ENCODE measurements around the gene ZNF227.
"Not testable (repeated sequence)": the region's sequence is repeated elsewhere in the genome, so short reads cannot be mapped to it uniquely, and the experiment has no call there.

The ZNF227 gene

GRCh38 chr19:44252332-44252731, 40.0 kb downstream of the ZNF227 start:
- H3K9me3 ChIP-seq (ENCODE audit: low read length) = peaks cover 43% of the 10 kb centered on the region

DNA sequence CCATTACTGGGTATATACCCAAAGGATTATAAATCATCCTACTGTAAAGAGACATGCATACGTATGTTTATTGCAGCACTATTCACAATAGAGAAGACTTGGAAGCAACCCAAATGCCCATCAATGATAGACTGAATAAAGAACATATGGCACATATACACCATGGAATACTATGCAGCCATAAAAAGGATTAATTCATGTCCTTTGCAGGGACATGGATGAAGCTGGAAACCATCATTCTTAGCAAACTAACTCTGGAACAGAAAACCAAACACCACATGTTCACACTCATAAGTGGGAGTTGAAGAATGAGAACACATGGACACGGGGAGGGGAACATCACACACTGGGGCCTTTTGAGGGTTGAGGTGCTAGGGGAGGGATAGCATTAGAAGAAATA, 41.1 kb downstream of the ZNF227 start:
- not testable (repeated sequence) for H3K27me3 ChIP-seq (ENCODE audit: control insufficient read depth in 1 of 2, insufficient read depth in 2 of 2, low read length in 2 of 2); H3K4me3 ChIP-seq (ENCODE audit: low read depth in 1 of 2, low read length in 2 of 2); H3K9ac ChIP-seq (ENCODE audit: low read length); H3K4me1 ChIP-seq (ENCODE audit: insufficient read depth, low read length); H3K36me3 ChIP-seq (ENCODE audit: insufficient read depth, low read length); H3K27ac ChIP-seq (ENCODE audit: low read depth, low read length)
- H3K9me3 ChIP-seq (ENCODE audit: low read length) = peaks cover 37% of the 10 kb centered on the region

More at GRCh38 chr19:44252332-44252731, 40.0 kb downstream of the ZNF227 start:
- H3K27ac ChIP-seq (ENCODE audit: low read depth, low read length); H3K4me3 ChIP-seq (ENCODE audit: low read depth in 1 of 2, low read length in 2 of 2); H3K36me3 ChIP-seq (ENCODE audit: insufficient read depth, low read length); H3K27me3 ChIP-seq (ENCODE audit: control insufficient read depth in 1 of 2, insufficient read depth in 2 of 2, low read length in 2 of 2); H3K9ac ChIP-seq (ENCODE audit: low read length); H3K4me1 ChIP-seq (ENCODE audit: insufficient read depth, low read length): not testable (repeated sequence)

- Histone ChIP-seq H3K27me3 (ENCODE audit: control insufficient read depth in 1 of 2, insufficient read depth in 2 of 2, low read length in 2 of 2) (no peaks in the 10 kb centered on the region), H3K27ac (ENCODE audit: low read depth, low read length) (no peak overlapping the region), H3K36me3 (ENCODE audit: insufficient read depth, low read length) (no peaks in the 10 kb centered on the region), H3K9me3 (ENCODE audit: low read length) (peaks cover 27% of the 10 kb centered on the region), H3K4me1 (ENCODE audit: insufficient read depth, low read length) (no peaks in the 10 kb centered on the region), H3K4me3 (ENCODE audit: low read depth in 1 of 2, low read length in 2 of 2) (no peak overlapping the region), H3K9ac (ENCODE audit: low read length) (no peak overlapping the region)
These were observed 42.2 kb downstream of the ZNF227 start for GRCh38 chr19:44254496-44254895.

DNA sequence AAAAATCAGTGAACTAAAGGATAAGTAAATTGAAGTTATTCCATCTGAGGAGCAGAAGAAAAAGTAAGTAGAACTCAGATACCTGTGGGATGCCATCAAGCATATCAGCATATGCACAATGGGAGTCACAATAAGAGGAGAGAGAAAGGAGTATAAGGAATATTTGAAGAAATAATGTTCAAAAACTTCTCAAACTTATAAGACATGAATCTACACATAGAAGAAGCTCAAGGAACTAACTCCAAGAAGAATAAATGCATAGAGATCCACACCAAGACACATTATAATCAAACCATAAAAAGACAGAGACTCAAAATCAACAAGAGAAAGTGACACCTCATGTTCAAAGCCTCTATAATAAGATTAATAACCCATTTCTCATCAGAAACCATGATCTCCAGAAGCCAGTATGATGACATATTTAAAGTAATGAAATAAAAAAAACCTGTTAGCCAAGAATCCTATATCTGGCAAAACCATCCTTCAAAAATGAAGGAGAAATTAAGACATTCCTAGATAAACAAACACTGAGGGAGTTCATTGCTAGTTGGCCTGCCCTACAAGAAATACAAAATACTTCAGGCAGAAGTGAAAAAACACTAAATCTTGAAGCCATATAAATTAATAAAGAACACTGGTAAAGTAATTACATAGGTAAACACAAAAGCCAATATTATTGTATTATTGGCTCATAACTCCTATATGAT, 43.5 kb downstream of the ZNF227 start:
- Histone ChIP-seq H3K4me1 (ENCODE audit: insufficient read depth, low read length) (no peaks in the 10 kb centered on the region), H3K9me3 (ENCODE audit: low read length) (peaks cover 29% of the 10 kb centered on the region), H3K36me3 (ENCODE audit: insufficient read depth, low read length) (no peaks in the 10 kb centered on the region), H3K27ac (ENCODE audit: low read depth, low read length) (no peak overlapping the region), H3K27me3 (ENCODE audit: control insufficient read depth in 1 of 2, insufficient read depth in 2 of 2, low read length in 2 of 2) (no peaks in the 10 kb centered on the region), H3K9ac (ENCODE audit: low read length) (no peak overlapping the region), H3K4me3 (ENCODE audit: low read depth in 1 of 2, low read length in 2 of 2) (no peak overlapping the region)

GRCh38 chr19:44258136-44258535, 45.8 kb downstream of the ZNF227 start:
- Histone ChIP-seq H3K36me3 (ENCODE audit: insufficient read depth, low read length) (no peaks in the 10 kb centered on the region), H3K27me3 (ENCODE audit: control insufficient read depth in 1 of 2, insufficient read depth in 2 of 2, low read length in 2 of 2) (no peaks in the 10 kb centered on the region), H3K4me3 (ENCODE audit: low read depth in 1 of 2, low read length in 2 of 2) (no peak overlapping the region), H3K4me1 (ENCODE audit: insufficient read depth, low read length) (no peaks in the 10 kb centered on the region), H3K27ac (ENCODE audit: low read depth, low read length) (no peak overlapping the region), H3K9me3 (ENCODE audit: low read length) (peaks cover 29% of the 10 kb centered on the region), H3K9ac (ENCODE audit: low read length) (no peak overlapping the region)

- H3K9ac ChIP-seq (ENCODE audit: low read length) = no peak overlapping the region
- no peak overlapping the region for H3K4me3 ChIP-seq (ENCODE audit: low read depth in 1 of 2, low read length in 2 of 2)
- no peaks in the 10 kb centered on the region for H3K27me3 ChIP-seq (ENCODE audit: control insufficient read depth in 1 of 2, insufficient read depth in 2 of 2, low read length in 2 of 2)
- no peaks in the 10 kb centered on the region for H3K36me3 ChIP-seq (ENCODE audit: insufficient read depth, low read length)
- H3K9me3 ChIP-seq (ENCODE audit: low read length) = peaks cover 35% of the 10 kb centered on the region
- no peaks in the 10 kb centered on the region for H3K4me1 ChIP-seq (ENCODE audit: insufficient read depth, low read length)
- no peak overlapping the region for H3K27ac ChIP-seq (ENCODE audit: low read depth, low read length)
These were observed 46.6 kb downstream of the ZNF227 start for GRCh38 chr19:44258835-44259413.

DNA sequence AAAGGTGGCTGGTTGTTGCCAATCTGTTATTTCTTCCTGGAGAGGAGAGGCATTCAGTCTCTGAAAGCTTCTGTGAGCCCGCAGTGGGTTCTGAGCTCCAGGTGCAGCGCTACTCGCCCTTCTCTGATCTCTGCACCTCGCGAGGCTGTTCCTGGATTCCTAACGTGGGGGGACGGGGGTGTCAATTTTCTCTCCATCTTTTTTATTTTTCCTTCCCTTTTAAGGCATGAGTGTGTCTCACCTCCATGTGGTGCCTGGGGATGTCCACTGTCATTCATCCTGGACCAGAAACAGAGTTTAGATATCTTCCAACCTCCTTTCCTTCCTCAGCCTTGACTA, 48.0 kb downstream of the ZNF227 start:
- no peaks in the 10 kb centered on the region for H3K36me3 ChIP-seq (ENCODE audit: insufficient read depth, low read length)
- H3K9me3 ChIP-seq (ENCODE audit: low read length) = peaks cover 26% of the 10 kb centered on the region
- H3K4me1 ChIP-seq (ENCODE audit: insufficient read depth, low read length) = no peaks in the 10 kb centered on the region
- H3K9ac ChIP-seq (ENCODE audit: low read length) = no peak overlapping the region
- no peaks in the 10 kb centered on the region for H3K27me3 ChIP-seq (ENCODE audit: control insufficient read depth in 1 of 2, insufficient read depth in 2 of 2, low read length in 2 of 2)
- H3K4me3 ChIP-seq (ENCODE audit: low read depth in 1 of 2, low read length in 2 of 2) = peak overlapping the region in 1 of 2 donors; percentile 60
- no peak overlapping the region for H3K27ac ChIP-seq (ENCODE audit: low read depth, low read length)

DNA sequence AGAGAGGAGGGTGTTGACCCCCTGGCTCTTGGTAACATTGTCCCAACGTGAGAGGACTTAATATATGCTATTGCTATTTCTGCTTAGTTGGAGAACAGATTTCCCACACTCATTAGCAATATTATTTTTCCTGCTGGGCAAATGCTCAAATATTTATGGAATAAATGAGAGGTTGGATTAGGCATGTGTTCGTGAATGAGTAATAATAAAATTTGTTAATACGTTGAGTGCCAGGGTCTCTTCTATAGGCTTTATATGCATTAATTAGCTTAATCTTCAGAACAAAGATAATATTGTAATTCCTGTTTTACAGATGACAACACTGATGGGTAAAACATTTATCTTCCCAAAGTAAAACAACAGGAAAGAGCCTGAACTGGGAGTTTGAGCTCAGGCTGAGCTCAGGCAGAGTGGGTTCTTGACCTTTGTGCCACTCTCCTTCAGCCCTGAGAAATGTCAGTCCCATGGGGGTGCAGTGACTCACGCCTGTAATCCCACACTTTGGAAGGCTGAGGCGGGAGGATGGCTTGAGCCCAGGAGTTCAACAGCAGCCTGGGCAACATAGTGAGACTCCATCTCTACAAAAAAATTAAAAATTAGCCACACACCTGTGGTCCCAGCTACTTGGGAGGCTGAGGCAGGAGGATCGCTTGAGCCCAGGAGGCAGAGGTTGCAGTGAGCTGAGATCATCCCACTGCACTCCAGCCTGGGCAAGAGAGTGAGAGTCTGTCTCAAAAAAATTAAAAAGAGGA, 48.5 kb downstream of the ZNF227 start:
- no peaks in the 10 kb centered on the region for H3K27me3 ChIP-seq (ENCODE audit: control insufficient read depth in 1 of 2, insufficient read depth in 2 of 2, low read length in 2 of 2)
- no peak overlapping the region for H3K9ac ChIP-seq (ENCODE audit: low read length)
- H3K9me3 ChIP-seq (ENCODE audit: low read length) = peaks cover 21% of the 10 kb centered on the region
- H3K4me1 ChIP-seq (ENCODE audit: insufficient read depth, low read length) = no peaks in the 10 kb centered on the region
- H3K27ac ChIP-seq (ENCODE audit: low read depth, low read length) = no peak overlapping the region
- no peak overlapping the region for H3K4me3 ChIP-seq (ENCODE audit: low read depth in 1 of 2, low read length in 2 of 2)
- H3K36me3 ChIP-seq (ENCODE audit: insufficient read depth, low read length) = peaks cover 4% of the 10 kb centered on the region

- Histone ChIP-seq H3K4me1 (ENCODE audit: insufficient read depth, low read length) (no peaks in the 10 kb centered on the region), H3K36me3 (ENCODE audit: insufficient read depth, low read length) (peaks cover 15% of the 10 kb centered on the region), H3K9me3 (ENCODE audit: low read length) (peaks cover 34% of the 10 kb centered on the region), H3K4me3 (ENCODE audit: low read depth in 1 of 2, low read length in 2 of 2) (no peak overlapping the region), H3K27ac (ENCODE audit: low read depth, low read length) (no peak overlapping the region), H3K27me3 (ENCODE audit: control insufficient read depth in 1 of 2, insufficient read depth in 2 of 2, low read length in 2 of 2) (no peaks in the 10 kb centered on the region), H3K9ac (ENCODE audit: low read length) (no peak overlapping the region)
These were observed 65.0 kb downstream of the ZNF227 start for GRCh38 chr19:44277331-44277730.

DNA sequence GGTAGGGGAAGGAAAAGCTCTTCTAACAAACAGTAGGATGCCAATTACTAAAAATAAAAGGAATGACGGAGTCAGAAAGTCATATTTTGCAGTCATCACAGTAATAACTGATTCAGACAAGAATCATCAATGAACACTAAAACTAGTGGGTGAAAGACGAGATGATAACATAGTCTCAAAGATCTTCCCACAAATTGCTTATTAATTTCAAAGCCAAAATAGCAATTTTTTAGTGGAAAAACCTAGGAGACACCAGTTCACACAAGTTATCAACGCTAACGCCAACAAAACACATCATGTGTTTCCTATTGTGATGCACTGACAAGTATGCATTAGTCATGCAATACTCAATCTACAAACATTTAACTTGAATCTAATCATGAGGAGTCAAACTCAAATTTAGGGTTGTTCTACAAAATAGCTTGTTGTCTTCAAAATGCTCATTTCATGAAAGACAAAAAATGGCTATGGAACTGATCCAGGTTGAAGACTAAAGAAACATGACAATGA, 65.9 kb downstream of the ZNF227 start:
- peaks cover 14% of the 10 kb centered on the region for H3K36me3 ChIP-seq (ENCODE audit: insufficient read depth, low read length)
- no peak overlapping the region for H3K27ac ChIP-seq (ENCODE audit: low read depth, low read length)
- no peaks in the 10 kb centered on the region for H3K27me3 ChIP-seq (ENCODE audit: control insufficient read depth in 1 of 2, insufficient read depth in 2 of 2, low read length in 2 of 2)
- H3K9ac ChIP-seq (ENCODE audit: low read length) = no peak overlapping the region
- H3K4me1 ChIP-seq (ENCODE audit: insufficient read depth, low read length) = no peaks in the 10 kb centered on the region
- H3K4me3 ChIP-seq (ENCODE audit: low read depth in 1 of 2, low read length in 2 of 2) = no peak overlapping the region
- peaks cover 31% of the 10 kb centered on the region for H3K9me3 ChIP-seq (ENCODE audit: low read length)

DNA sequence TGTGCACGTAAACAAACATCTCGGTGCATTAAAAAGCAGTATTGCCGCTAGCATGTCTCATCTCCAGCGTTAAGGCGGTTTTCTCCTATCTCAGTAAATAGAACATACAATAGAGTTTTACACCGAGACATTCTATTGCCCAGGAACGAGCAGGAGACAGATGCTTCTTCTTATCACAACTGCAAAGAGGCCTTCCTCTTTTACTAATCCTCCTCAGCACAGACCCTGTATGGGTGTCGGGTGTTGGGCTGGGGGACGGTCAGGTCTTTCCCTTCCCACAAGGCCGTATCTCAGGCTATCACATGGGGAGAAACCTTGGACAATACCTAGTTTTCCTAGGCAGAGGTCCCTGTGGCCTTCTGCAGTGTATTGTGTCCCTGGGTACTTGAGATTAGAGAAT, 68.6 kb downstream of the ZNF227 start:
- Histone ChIP-seq H3K27me3 (ENCODE audit: control insufficient read depth in 1 of 2, insufficient read depth in 2 of 2, low read length in 2 of 2) (no peaks in the 10 kb centered on the region), H3K9ac (ENCODE audit: low read length) (no peak overlapping the region), H3K9me3 (ENCODE audit: low read length) (peaks cover 24% of the 10 kb centered on the region), H3K4me1 (ENCODE audit: insufficient read depth, low read length) (no peaks in the 10 kb centered on the region), H3K4me3 (ENCODE audit: low read depth in 1 of 2, low read length in 2 of 2) (no peak overlapping the region), H3K27ac (ENCODE audit: low read depth, low read length) (no peak overlapping the region), H3K36me3 (ENCODE audit: insufficient read depth, low read length) (no peaks in the 10 kb centered on the region)

All from muscle layer of colon (tissue), 2 donors.